Measurements from ENCODE around the gene TIMM22.

TIMM22 gene

DNA sequence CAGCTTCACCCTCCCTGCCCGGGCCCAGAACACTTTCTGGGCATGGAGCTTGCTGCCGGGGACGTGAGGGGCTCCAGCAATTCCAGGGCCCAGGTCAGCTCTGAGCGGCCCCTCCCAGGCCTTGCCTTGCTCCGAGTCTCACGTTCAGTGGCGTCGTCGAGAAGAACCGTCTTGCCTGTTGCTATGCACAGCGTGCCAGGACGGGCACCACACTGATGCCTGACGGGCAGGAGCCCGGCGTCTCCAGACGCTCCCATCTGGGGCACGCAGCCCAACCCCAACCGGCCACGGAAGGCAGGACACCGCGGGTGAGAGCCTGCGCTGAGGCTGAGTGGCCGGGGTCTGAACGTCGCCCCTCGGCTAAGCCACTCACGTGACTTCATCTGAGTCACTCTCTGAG, 27.1 kb downstream of the TIMM22 start:
- H3K9ac ChIP-seq (ENCODE audit: low read depth, low read length) = no peak overlapping the region
- H3K4me1 ChIP-seq (ENCODE audit: control insufficient read depth, insufficient read depth, low read length) = no peaks in the 10 kb centered on the region
- no peak overlapping the region for H3K27ac ChIP-seq (ENCODE audit: low read depth, low read length)
- no peaks in the 10 kb centered on the region for H3K9me3 ChIP-seq (ENCODE audit: control insufficient read depth, insufficient read depth, low read length)
- no peaks in the 10 kb centered on the region for H3K27me3 ChIP-seq (ENCODE audit: control insufficient read depth, insufficient read depth, low read length)
- H3K36me3 ChIP-seq (ENCODE audit: control insufficient read depth, insufficient read depth, low read length) = no peaks in the 10 kb centered on the region
- H3K4me3 ChIP-seq (ENCODE audit: low read depth, low read length) = no peak overlapping the region

DNA sequence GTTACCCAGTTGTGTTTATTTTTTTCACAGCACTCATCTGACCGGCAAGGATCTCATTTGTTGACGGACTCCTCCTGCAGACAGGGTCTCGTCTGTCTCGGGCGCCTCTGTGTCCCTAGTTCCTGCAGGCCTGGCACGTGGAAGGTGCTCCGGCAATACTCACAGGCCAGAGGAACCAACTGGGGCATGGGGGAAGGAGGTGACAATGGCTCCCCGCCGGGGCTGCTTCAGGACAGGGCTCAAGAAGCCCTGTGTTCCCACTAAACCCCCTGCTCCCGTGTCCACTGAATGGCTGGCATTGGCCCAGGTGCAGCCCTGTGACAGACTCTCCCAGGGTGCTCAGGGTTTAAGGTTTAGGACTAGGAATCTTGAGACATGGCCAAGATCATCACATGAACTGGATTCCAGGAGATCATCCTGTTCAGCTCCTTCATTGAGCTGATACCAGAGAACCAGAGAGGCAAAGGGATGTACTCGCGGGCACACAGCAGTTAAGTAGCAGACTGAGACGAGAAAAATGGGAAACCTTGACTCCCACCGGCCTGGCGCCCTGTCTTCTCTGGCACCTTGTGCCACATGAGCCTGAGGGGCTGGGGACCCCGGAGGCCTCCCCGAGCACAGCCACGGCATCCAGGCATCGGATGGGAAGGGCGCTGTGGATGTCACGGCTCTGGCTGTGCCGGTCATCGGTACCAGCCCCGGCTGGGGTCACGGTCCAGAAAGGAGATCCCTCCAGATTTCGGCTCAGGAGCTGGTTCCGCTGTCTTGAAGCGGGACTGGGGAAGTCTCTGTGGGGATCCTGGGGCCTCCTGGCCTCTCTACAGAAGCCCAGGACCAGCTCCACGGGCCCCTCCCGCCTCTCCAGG, 29.0 kb downstream of the TIMM22 start:
- Histone ChIP-seq H3K27me3 (ENCODE audit: control insufficient read depth, insufficient read depth, low read length) (peaks cover 4% of the 10 kb centered on the region; the same call in 1 of the 2 replicates), H3K4me3 (ENCODE audit: low read depth, low read length) (no peak overlapping the region), H3K9ac (ENCODE audit: low read depth, low read length) (no peak overlapping the region), H3K27ac (ENCODE audit: low read depth, low read length) (no peak overlapping the region), H3K9me3 (ENCODE audit: control insufficient read depth, insufficient read depth, low read length) (no peaks in the 10 kb centered on the region), H3K36me3 (ENCODE audit: control insufficient read depth, insufficient read depth, low read length) (no peaks in the 10 kb centered on the region), H3K4me1 (ENCODE audit: control insufficient read depth, insufficient read depth, low read length) (no peaks in the 10 kb centered on the region)

DNA sequence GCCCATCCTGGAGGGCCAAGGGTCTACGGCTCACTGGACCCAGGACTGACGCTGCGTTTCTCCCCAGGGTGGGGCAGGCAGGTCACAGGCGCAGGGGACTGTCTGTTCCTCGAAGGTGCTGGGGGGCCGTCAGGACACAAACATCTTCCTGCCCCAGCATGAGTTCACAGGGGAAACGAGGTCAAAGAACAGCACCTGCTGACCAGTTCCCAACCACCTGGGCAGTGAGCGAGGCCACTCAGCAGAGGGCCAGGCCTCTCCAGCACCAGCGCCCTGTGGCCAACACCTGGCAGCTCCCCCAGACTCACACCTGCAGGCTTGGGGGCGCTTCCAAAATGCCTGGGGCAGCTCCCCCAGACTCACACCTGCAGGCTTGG, 29.7 kb downstream of the TIMM22 start:
- no peak overlapping the region for H3K27ac ChIP-seq (ENCODE audit: low read depth, low read length)
- H3K9ac ChIP-seq (ENCODE audit: low read depth, low read length) = no peak overlapping the region
- H3K27me3 ChIP-seq (ENCODE audit: control insufficient read depth, insufficient read depth, low read length) = peaks cover 7% of the 10 kb centered on the region; the same call in 1 of the 2 replicates
- H3K4me1 ChIP-seq (ENCODE audit: control insufficient read depth, insufficient read depth, low read length) = no peaks in the 10 kb centered on the region
- no peaks in the 10 kb centered on the region for H3K36me3 ChIP-seq (ENCODE audit: control insufficient read depth, insufficient read depth, low read length)
- no peak overlapping the region for H3K4me3 ChIP-seq (ENCODE audit: low read depth, low read length)
- no peaks in the 10 kb centered on the region for H3K9me3 ChIP-seq (ENCODE audit: control insufficient read depth, insufficient read depth, low read length)

DNA sequence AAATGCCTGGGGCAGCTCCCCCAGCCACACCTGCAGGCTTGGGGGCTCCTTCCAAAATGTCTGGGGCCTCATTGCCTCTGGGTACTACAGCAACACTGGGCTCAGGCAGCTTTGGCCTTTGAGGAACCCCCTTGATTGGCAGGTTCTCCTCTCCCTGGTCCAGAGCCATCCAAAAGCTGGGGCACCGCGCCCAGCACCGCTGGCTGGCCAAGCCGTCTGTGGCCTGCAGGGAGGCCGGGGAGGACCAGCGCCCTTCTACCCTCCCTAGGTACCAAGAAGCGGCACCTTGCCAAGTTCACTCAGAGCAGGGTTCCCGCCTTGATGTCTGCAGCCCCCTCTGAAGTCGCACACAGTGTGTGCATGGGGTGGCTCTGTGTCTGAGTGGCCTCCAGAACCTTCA, 30.1 kb downstream of the TIMM22 start:
- no peak overlapping the region for H3K9ac ChIP-seq (ENCODE audit: low read depth, low read length)
- H3K27me3 ChIP-seq (ENCODE audit: control insufficient read depth, insufficient read depth, low read length) = peaks cover 8% of the 10 kb centered on the region; the same call in 1 of the 2 replicates
- H3K4me3 ChIP-seq (ENCODE audit: low read depth, low read length) = no peak overlapping the region
- no peak overlapping the region for H3K27ac ChIP-seq (ENCODE audit: low read depth, low read length)
- H3K36me3 ChIP-seq (ENCODE audit: control insufficient read depth, insufficient read depth, low read length) = no peaks in the 10 kb centered on the region
- H3K4me1 ChIP-seq (ENCODE audit: control insufficient read depth, insufficient read depth, low read length) = no peaks in the 10 kb centered on the region
- no peaks in the 10 kb centered on the region for H3K9me3 ChIP-seq (ENCODE audit: control insufficient read depth, insufficient read depth, low read length)

DNA sequence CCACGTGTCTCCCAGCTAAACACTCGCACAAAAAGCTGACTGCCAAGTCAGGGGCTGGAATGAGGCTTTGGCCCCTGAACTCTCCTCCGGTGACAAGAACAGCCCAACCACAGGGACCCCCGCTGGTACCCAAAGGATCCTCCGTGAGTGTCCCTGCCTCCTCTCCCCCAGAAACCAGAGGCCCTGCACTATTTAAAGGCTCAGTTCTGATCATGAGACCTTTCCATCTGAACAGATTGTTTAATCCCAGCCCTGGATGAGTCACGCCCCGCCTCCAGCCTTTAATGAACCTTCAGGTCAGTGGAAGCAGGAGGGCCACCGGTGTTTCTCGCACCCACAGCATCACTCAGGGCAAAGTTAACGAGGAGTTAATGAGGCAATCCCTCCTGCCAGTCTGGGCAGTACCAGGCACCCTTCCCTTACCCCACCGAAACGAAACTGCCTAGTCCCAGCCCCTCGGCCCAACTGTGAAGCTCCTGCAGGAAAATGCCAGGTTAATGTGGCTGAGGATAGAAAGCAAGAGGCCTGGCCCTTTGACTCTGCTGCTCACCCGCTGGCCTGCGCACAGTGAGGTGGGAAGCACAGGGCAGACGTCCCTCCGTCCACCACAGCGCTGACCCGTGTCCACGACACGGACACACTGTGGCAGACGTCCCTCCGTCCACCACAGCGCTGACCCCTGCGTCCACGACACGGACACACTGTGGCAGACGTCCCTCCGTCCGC, 32.4 kb downstream of the TIMM22 start:
- Histone ChIP-seq H3K27me3 (ENCODE audit: control insufficient read depth, insufficient read depth, low read length) (peaks cover 20% of the 10 kb centered on the region), H3K36me3 (ENCODE audit: control insufficient read depth, insufficient read depth, low read length) (no peaks in the 10 kb centered on the region), H3K4me1 (ENCODE audit: control insufficient read depth, insufficient read depth, low read length) (no peaks in the 10 kb centered on the region), H3K9me3 (ENCODE audit: control insufficient read depth, insufficient read depth, low read length) (no peaks in the 10 kb centered on the region), H3K4me3 (ENCODE audit: low read depth, low read length) (no peak overlapping the region), H3K9ac (ENCODE audit: low read depth, low read length) (no peak overlapping the region), H3K27ac (ENCODE audit: low read depth, low read length) (no peak overlapping the region)

DNA sequence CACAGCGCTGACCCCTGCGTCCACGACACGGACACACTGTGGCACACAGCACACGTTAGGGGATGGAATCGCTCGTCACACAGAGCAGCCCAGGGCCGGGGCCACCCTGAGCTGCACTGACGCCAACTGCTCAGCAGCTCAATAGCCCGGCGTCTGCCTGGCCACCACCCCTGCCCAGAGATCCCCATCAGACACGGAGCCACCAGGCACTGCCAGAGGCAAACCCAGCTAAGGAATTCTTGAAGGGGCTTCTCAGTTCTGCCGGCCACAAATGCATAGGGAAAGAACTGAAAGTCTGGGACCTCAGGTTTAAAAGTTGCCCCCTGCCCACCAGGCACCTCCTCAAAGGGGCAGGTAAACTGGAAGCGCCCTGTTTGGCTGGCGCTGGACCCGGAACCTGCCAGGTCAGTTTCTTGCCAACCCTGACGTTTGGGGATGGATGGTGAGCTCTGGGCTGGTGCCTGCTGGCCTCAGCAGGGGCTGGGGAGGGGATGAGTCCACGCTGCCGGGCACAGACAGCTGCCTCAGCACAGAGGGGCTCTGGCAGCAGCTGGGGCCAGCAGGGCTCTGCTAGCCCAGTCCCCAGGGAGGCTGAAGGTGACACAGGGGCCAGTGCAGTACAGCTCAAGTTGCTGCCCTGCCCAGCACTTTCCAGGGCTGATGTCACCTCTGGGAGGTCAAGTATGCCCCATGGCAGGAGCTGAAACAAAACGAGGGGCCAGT, 33.2 kb downstream of the TIMM22 start:
- Histone ChIP-seq H3K27ac (ENCODE audit: low read depth, low read length) (no peak overlapping the region), H3K36me3 (ENCODE audit: control insufficient read depth, insufficient read depth, low read length) (no peaks in the 10 kb centered on the region), H3K27me3 (ENCODE audit: control insufficient read depth, insufficient read depth, low read length) (peaks cover 20% of the 10 kb centered on the region), H3K4me1 (ENCODE audit: control insufficient read depth, insufficient read depth, low read length) (no peaks in the 10 kb centered on the region), H3K9me3 (ENCODE audit: control insufficient read depth, insufficient read depth, low read length) (no peaks in the 10 kb centered on the region), H3K4me3 (ENCODE audit: low read depth, low read length) (no peak overlapping the region), H3K9ac (ENCODE audit: low read depth, low read length) (no peak overlapping the region)

DNA sequence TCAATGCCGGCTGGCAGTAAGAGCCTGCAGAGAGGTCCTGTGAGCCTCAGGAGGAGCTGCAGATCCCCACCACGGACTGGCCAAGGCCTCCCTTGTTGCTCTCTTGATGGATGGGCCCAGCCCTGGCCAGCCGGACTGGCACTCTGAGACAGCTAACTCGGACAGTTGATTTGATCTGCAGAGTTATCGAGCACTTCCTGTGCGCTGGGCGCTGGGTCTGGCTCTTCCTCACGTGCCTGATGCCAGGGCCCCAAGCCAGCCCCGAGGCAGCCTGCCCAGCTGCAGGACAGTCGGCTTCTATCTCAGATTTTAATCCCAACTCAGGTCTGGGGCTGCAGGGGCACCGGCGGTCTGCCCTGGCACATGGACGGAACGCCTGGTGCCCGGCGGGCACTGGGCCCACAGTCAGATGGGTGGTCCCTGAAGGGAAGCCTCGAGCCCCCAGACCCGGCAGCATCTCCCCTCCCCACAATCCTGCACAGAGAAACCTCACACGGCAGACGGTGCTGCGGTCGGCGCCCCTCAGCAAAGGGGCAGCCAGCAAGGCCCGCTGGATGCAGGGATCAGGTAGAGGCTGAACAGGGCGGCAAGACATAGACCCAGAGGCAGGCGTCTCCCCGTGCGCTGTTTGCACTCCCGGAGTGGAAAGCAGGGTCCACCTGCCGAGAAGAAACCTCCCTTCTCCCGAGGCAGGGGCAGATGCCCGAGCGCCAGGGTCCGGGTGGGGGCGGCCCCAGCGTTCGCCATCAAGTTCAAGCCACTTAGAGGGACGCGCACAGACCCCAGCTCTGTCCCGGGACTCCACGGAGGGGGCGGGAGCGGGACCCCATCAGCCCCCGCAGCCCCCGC, 34.0 kb downstream of the TIMM22 start:
- no peaks in the 10 kb centered on the region for H3K4me1 ChIP-seq (ENCODE audit: control insufficient read depth, insufficient read depth, low read length)
- H3K9me3 ChIP-seq (ENCODE audit: control insufficient read depth, insufficient read depth, low read length) = no peaks in the 10 kb centered on the region
- H3K36me3 ChIP-seq (ENCODE audit: control insufficient read depth, insufficient read depth, low read length) = no peaks in the 10 kb centered on the region
- no peak overlapping the region for H3K27ac ChIP-seq (ENCODE audit: low read depth, low read length)
- no peak overlapping the region for H3K9ac ChIP-seq (ENCODE audit: low read depth, low read length)
- H3K4me3 ChIP-seq (ENCODE audit: low read depth, low read length) = peak overlapping the region; percentile 37; the same call in 1 of the 2 replicates
- H3K27me3 ChIP-seq (ENCODE audit: control insufficient read depth, insufficient read depth, low read length) = peaks cover 20% of the 10 kb centered on the region

DNA sequence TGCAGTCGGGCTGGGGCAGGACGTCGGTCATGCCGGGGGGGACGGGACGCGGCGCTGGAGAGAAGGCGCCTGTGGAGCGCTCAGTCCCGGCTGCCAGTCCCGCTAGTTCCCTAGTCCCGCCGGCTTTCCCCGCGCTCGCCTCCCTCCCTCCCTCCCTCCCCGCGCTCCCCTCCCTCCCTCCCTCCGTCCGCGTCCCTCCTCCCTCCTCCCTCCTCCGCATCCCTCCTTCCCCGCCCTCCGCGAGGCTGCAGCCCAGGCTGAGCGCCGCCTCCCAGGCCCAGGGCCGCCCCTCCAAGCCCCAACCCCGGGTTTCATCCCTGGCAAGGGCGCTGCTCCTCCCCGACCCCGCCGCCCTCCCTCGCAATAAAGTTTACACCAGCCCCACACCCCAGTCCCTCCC, 34.8 kb downstream of the TIMM22 start:
- H3K9ac ChIP-seq (ENCODE audit: low read depth, low read length) = no peak overlapping the region
- no peaks in the 10 kb centered on the region for H3K4me1 ChIP-seq (ENCODE audit: control insufficient read depth, insufficient read depth, low read length)
- peak overlapping the region; percentile 60 for H3K4me3 ChIP-seq (ENCODE audit: low read depth, low read length)

DNA sequence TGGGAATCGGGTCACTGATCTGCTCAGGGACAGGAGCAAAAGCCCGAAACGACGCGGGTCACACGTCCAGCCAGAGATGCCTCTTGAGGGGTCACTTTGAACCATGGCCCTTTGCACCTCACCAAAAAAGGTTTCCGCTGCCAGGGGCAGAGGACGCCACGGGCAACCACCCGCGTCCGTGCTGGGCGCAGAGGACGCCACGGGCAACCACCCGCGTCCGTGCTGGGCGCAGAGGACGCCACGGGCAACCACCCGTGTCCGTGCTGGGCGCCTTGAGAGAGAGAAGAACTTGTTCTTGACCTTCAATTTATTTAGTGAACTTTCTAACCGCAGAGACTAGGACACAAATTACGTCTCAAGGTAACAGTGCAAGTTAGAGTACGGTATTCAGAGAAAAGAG, 35.5 kb downstream of the TIMM22 start:
- no peak overlapping the region for H3K9ac ChIP-seq (ENCODE audit: low read depth, low read length)
- H3K36me3 ChIP-seq (ENCODE audit: control insufficient read depth, insufficient read depth, low read length) = no peaks in the 10 kb centered on the region
- H3K9me3 ChIP-seq (ENCODE audit: control insufficient read depth, insufficient read depth, low read length) = no peaks in the 10 kb centered on the region
- peaks cover 20% of the 10 kb centered on the region for H3K27me3 ChIP-seq (ENCODE audit: control insufficient read depth, insufficient read depth, low read length)
- peak overlapping the region; percentile 60 for H3K4me3 ChIP-seq (ENCODE audit: low read depth, low read length)
- no peak overlapping the region for H3K27ac ChIP-seq (ENCODE audit: low read depth, low read length)
- no peaks in the 10 kb centered on the region for H3K4me1 ChIP-seq (ENCODE audit: control insufficient read depth, insufficient read depth, low read length)

More for the DNA sequence above, 34.8 kb downstream of the TIMM22 start:
- Histone ChIP-seq H3K27ac (ENCODE audit: low read depth, low read length) (no peak overlapping the region), H3K27me3 (ENCODE audit: control insufficient read depth, insufficient read depth, low read length) (peaks cover 20% of the 10 kb centered on the region), H3K9me3 (ENCODE audit: control insufficient read depth, insufficient read depth, low read length) (no peaks in the 10 kb centered on the region), H3K36me3 (ENCODE audit: control insufficient read depth, insufficient read depth, low read length) (no peaks in the 10 kb centered on the region)

DNA sequence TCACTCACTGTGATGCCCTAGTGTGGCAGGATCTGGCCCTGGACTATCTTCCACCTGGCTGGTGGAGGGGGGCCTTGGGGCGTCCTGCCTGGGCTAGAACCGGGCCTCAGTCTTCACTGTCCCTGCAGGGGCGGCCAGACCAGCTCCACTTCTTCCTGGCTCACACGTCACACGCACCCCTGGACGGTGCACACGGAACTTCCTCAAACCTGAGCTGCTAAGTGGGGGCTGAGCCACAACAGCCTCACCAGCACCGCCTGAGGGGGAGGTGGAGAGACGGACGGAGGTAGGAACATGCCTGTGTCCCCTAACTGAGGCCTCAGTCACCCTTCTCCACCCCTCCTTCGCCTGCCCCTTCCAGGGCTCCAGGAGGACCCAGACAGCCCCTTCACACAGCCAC, 36.6 kb downstream of the TIMM22 start:
- no peak overlapping the region for H3K27ac ChIP-seq (ENCODE audit: low read depth, low read length)
- H3K27me3 ChIP-seq (ENCODE audit: control insufficient read depth, insufficient read depth, low read length) = peaks cover 20% of the 10 kb centered on the region
- H3K4me3 ChIP-seq (ENCODE audit: low read depth, low read length) = no peak overlapping the region
- H3K4me1 ChIP-seq (ENCODE audit: control insufficient read depth, insufficient read depth, low read length) = no peaks in the 10 kb centered on the region
- no peaks in the 10 kb centered on the region for H3K36me3 ChIP-seq (ENCODE audit: control insufficient read depth, insufficient read depth, low read length)
- no peak overlapping the region for H3K9ac ChIP-seq (ENCODE audit: low read depth, low read length)
- H3K9me3 ChIP-seq (ENCODE audit: control insufficient read depth, insufficient read depth, low read length) = no peaks in the 10 kb centered on the region

Data from HUES48 (cell line).